Measurements from ENCODE around the gene ABCA4.

The ABCA4 gene

GRCh38 chr1:94104127-94104684, 16.7 kb downstream of the ABCA4 start:
- FAIRE-seq, result no peak

- no peak for FAIRE-seq
Observed at GRCh38 chr1:94103608-94104007, 17.3 kb downstream of the ABCA4 start.

- FAIRE-seq, result no peak
Observed at GRCh38 chr1:94101613-94102525, 19.1 kb downstream of the ABCA4 start.

GRCh38 chr1:94100785-94101612, 19.9 kb downstream of the ABCA4 start:
- FAIRE-seq, result no peak

- no peak for FAIRE-seq
Observed at GRCh38 chr1:94100129-94100784, 20.7 kb downstream of the ABCA4 start.

DNA sequence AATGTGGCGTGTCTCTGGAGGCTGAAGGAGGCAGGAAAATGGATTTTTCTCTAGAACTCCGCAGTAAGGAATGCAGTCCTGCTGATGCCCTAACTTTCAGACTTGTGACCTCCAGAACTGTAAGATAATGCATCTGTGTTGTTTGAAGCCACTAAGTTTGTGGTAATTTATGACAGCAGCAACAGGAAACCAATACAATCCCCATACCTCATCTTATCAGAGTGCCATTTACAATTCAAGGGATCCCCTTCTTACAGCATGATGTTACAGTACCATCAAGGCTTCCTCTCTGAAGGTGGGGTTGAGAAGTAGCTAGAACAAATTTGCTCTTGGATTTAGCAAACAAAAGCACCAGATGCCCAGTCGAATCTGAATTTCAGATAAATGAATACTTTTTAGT, 21.6 kb downstream of the ABCA4 start:
- no peak for FAIRE-seq

DNA sequence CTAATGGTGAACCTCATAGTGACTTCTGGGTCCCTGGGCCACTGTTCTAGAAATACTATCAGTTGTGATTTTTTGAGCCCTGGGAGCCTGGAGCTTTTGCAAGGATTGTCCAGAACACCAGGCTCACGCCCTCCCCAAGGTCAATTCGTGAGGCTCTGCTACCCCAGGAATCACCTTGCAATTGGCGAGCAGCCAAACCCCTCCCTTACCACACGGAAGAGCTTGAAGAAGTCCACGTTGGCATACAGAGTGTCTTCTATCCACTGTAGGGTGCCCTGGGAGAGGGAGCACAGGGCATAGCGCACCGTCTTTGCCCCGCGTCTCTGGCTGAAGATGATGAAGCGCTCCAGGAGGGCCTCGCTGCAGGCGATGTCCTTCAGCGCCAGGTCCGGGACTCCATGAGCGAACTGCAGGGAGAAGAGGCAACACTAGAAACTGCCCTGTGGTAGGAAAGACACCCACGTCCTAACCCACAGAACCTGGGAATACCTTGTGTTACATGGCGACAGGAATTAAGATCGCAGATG, 22.3 kb downstream of the ABCA4 start:
- FAIRE-seq, result no peak

DNA sequence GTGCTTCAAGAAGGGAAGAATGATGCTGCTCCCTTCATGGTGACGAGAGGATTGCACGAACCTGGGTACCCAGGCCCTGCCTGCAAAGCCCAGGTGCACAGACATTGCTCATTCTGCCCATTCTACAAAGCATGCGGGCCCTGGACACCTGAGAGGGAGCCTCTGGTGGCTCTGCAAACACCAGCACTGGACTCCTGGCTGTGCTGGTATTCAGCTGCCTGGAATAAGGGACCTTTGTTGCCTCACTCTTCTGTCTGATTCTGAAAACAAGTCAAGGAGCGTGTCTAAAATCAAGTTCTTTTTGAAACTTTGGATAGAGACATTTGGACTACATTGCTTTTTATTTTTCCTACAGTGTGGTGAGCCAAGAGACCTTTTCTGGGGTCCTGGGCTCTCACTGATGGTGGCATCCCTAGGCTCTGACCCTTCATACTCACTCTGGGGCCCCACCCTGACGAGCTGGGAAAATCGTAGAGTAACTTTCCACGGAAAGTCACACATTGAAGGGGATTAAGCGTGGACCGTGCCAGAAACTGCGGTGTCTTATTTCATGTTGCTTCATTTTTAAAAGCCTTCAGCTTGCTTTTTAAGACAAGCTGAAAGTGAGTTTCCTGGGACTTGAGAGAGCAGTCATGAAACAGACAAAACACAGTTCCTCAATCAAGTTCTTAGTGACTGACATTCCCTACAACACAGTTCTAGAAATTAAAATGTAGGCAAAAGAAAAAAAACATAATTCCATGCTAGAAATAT, 24.0 kb downstream of the ABCA4 start:
- no peak for FAIRE-seq

- no peak for FAIRE-seq
Observed at GRCh38 chr1:94095744-94096469, 25.0 kb downstream of the ABCA4 start.

- no peak for FAIRE-seq
Observed at GRCh38 chr1:94095112-94095637, 25.8 kb downstream of the ABCA4 start.

DNA sequence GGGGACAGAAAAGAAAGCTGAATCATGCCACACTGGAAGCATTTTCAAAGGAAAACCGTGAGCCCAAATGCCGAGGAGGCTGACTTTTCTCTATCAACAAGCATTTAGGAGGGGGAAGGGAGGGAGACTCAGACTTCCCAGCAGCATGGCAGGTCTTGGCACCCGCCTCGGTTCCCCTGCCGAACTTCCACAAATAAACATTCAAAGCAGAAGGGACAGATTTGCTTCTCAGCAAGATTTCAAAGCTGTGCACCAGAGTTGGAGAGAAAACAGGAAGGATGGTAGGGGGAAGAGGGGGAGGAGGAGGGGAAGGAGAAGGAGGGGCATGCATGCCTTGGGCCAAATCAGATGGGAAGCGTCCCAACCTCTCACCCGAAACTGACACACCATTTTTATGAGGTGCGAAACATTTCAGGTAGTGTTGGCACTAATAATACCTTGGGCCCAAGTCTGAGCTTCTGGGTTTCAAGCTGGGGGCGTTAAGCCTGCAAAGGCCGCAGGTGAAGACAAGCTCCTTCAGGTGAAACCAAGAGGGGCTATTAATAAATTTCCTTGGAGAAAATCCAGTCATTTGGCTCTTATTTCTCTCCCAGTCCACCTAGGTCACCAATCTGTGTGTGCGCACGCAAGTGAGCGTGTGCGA, 26.4 kb downstream of the ABCA4 start:
- no peak for FAIRE-seq

GRCh38 chr1:94093996-94094395, 27.0 kb downstream of the ABCA4 start:
- no peak for FAIRE-seq

DNA sequence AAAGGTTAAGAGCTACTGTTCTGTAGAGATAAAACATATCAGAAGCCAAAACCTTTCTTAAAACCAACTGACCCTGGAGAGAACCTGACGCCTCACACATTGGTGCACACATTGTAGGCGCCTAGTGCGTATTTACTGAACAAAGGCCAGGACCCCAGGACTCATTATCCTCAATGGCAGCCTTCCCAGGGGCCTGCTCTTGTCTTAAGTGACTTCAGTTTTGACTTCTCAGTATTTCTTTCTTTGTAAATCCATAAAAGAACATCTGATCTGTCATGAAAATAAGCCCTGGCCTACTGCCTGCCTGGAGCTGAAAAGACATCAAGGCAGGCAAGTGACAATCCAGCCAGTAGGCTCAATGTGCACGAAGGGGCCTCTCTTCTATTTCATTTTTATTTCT, 27.6 kb downstream of the ABCA4 start:
- no peak for FAIRE-seq

- FAIRE-seq, result no peak
Observed at GRCh38 chr1:94092210-94092613, 28.7 kb downstream of the ABCA4 start.

DNA sequence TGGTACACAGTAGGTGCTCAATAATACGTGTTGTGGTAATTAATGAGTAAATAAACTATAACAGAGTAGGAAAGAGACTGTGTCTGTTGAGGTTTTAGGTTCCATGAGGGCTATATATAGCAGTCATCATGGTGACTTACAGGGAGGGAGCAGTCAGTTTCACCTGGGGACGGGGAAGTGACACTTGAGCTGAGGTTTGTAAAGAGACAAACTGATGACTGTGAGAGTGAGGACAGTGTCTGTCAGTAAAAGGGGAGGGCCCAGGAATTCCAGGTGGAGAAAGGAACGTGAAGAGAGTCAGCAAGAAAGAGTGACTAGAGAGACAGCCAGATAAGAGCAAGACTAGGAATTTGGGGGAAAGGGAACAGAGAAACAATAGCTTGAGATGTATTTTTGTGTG, 30.2 kb downstream of the ABCA4 start:
- no peak for FAIRE-seq

DNA sequence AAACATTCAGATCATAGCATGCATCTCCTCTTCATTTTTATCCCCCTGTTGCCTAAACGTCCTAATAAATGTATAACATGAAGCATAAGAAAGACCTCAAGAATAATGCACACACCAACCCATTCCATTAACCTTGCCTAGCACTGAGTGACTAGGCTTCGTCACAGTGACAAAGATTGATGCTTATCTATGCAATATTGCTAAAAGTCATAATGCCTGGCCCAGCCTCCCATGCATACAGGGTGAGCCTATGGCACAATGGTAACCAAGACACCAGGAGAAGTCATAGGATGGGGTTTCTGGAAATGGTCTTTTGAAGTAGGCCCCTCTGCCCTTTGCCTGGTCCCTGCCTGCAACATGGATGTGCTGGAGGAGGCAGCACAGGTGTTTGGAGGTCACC, 33.8 kb downstream of the ABCA4 start:
- FAIRE-seq, result no peak

- FAIRE-seq, result no peak
Observed at GRCh38 chr1:94084547-94084946, 36.4 kb downstream of the ABCA4 start.

DNA sequence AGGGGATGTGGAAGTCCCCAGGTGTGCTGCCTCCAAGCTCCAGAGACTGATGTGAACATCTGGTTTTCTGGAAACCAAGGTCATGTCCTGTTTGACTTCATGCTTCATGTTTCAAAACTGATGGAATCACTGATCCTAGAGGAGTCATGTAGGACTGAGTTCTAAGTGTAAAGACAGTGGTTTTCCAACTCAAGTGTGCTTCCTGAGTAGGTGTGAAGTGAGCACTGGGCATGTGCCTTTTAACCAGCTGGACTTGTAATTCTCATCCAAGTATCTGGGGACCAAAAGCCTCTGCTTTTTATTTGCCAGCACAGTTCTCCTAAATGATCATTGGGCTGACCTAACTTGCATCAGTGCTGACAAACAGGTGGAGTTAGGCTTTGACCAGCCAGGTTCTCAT, 36.9 kb downstream of the ABCA4 start:
- FAIRE-seq, result no peak

- FAIRE-seq, result no peak
Observed at GRCh38 chr1:94083681-94084080, 37.3 kb downstream of the ABCA4 start.

DNA sequence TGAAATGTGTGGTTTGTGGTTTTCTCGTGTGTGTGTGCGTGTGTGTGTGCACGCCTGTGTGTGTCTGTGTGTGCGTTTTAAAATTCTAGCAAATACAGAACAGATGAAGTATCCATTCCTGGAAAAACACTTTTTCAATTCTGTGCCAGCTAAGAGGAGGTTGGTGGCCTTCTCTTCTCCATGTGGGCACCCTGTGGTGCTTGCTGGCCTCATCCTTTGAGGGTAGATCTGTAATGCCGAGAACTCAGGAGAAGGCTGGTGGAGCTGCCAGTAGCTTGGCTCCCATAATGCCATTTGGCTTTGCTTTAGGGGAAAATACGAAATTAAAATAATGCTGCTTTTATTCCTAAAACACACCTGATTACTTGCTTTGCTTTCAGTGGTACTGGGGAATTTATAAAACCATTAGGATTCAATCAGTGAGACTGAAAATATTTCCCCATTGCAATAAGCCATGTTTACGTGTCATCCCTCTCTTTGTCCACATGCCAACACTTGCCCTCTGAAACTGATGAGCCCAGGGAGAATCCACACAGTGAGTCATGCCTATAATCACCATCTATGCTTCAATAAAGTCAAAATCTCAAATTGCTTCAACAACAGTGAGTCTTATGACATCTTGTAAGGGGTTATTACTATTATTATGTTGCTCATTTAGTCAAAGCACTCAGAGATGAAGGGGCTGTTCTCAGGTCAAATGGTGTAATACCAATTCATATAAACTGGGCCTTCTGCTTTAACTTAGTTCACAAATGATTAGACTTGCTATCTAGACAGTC, 39.2 kb downstream of the ABCA4 start:
- no peak for FAIRE-seq

Data from G401.6 (cell line).